Rectal smooth muscle tissue (tissue), 1 donor: ENCODE results near the gene GAL3ST3.
"Not testable (repeated sequence)": the region's sequence is repeated elsewhere in the genome, so short reads cannot be mapped to it uniquely, and the experiment has no call there.

Source experiments
- H3K27ac ChIP-seq: one replicate; pipeline ENCODE4 v1.7.0; 2013; ENCODE audit warnings: low read depth, low read length, inconsistent platforms
- H3K27me3 ChIP-seq: one replicate; pipeline ENCODE4 v1.7.0; 2013; ENCODE audit warnings: low read length; ENCODE audit not compliant: control insufficient read depth, insufficient read depth
- H3K36me3 ChIP-seq: one replicate; pipeline ENCODE4 v1.7.0; 2013; ENCODE audit warnings: low read length; ENCODE audit not compliant: control insufficient read depth, insufficient read depth
- H3K4me1 ChIP-seq: one replicate; pipeline ENCODE4 v1.7.0; 2013; ENCODE audit warnings: low read length; ENCODE audit not compliant: control insufficient read depth, insufficient read depth
- H3K4me3 ChIP-seq: one replicate; pipeline ENCODE4 v1.7.0; 2013; ENCODE audit warnings: low read length
- H3K9ac ChIP-seq: one replicate; pipeline ENCODE4 v1.7.0; 2013; ENCODE audit warnings: low read length

Gene GAL3ST3, protein sequence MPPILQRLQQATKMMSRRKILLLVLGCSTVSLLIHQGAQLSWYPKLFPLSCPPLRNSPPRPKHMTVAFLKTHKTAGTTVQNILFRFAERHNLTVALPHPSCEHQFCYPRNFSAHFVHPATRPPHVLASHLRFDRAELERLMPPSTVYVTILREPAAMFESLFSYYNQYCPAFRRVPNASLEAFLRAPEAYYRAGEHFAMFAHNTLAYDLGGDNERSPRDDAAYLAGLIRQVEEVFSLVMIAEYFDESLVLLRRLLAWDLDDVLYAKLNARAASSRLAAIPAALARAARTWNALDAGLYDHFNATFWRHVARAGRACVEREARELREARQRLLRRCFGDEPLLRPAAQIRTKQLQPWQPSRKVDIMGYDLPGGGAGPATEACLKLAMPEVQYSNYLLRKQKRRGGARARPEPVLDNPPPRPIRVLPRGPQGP

DNA sequence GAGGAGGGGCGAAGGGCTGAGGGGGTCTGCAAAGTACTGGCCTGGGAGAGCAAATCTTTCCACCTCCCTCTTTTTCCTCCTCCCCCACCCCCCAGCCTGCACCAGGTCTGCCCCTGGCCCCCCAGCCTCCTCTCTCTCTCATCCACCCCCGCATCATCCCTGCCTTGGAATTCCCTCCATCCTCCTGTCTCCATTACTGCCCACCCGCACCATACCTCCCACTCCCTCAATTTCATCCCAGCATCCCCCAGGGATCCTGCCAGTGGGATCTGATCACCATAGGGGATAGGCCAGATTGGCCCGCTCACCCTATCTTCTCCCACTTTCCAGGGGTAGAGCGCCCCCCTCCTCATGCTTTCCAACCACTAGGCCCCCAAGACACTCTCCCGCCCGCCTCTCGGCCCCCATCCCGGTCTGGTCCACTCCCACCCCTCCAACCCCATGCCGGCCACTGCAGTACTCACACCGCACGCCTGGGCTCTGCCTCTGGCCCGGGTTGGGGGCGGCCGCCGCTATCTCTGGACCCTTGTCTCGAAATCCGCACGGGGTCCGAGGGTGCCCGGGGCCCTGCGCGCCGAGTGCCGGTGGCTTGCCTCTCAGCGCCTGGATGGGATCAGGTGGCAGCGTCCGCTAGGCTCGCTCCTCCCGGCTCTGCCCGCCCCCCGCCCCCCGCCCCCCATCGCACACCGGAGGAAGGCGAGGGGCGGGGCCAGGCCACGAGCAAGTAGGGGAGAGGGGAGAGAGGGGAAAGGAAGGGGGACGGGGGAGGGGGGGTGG lies at the start of gene GAL3ST3:
Gene GAL3ST3, minus strand, starts transcription at position 615 of the 777 bp plus-strand sequence. CDS start 3,746 bp downstream, outside the sequence.
- Histone ChIP-seq H3K9ac (no peak within 1 kb of the TSS), H3K36me3 (no peaks in the 10 kb centered on the region), H3K27me3 (peaks cover 6% of the 10 kb centered on the region), H3K4me1 (peaks cover 13% of the 10 kb centered on the region), H3K4me3 (no peak within 1 kb of the TSS), H3K27ac (no peak within 1 kb of the TSS)

DNA sequence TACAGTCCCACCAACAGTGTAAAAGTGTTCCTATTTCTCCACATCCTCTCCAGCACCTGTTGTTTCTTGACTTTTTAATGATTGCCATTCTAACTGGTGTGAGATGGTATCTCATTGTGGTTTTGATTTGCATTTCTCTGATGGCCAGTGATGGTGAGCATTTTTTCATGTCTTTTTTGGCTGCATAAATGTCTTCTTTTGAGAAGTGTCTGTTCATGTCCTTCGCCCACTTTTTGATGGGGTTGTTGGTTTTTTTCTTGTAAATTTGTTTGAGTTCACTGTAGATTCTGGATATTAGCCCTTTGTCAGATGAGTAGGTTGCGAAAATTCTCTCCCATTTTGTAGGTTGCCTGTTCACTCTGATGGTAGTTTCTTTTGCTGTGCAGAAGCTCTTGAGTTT lies 43.2 kb upstream of the GAL3ST3 start:
- not testable (repeated sequence) for H3K36me3 ChIP-seq, H3K4me3 ChIP-seq, H3K4me1 ChIP-seq, H3K27me3 ChIP-seq, H3K9ac ChIP-seq, H3K27ac ChIP-seq

DNA sequence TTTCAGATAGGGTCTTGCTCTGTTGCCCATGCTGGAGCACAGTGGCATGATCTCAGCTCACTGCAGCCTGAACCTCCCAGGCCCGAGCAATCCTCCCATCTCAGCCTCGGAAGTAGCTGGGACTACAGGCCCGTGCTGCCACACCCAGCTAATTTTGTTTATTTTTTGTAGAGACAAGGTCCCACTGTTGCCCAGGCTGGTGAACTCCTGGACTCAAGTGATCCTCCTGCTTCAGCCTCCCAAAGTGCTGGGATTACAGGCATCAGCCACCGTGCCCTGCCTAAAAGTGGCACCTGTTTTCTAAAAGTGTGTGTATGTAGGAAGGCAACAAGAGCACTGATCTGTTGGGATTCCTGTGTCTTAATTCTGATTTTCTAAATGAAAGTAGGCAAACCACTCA lies 41.3 kb upstream of the GAL3ST3 start:
- Histone ChIP-seq H3K27ac (no peak overlapping the region), H3K4me3 (no peak overlapping the region), H3K27me3 (no peaks in the 10 kb centered on the region), H3K36me3 (no peaks in the 10 kb centered on the region), H3K9ac (no peak overlapping the region), H3K4me1 (no peaks in the 10 kb centered on the region)

DNA sequence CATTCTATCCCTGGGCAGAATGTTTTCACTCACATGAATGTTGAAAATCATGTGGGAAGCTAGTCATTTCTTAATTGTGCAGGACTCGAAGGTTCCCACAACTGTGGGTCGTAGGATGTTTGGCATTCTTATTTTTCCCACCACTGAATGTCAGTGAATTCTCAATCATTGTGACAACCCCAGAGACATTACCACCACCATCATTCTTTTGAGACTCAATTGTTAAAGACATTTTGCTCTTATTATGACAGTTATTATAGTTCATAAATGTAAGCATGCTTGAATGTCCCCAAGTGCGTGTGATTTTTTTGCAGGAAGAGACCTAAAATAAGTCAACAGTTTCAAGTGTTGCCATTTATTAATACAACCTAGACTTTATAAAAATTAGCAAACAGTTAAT lies 40.1 kb upstream of the GAL3ST3 start:
- Histone ChIP-seq H3K9ac (no peak overlapping the region), H3K27me3 (no peaks in the 10 kb centered on the region), H3K27ac (no peak overlapping the region), H3K4me3 (no peak overlapping the region), H3K36me3 (no peaks in the 10 kb centered on the region), H3K4me1 (no peaks in the 10 kb centered on the region)

DNA sequence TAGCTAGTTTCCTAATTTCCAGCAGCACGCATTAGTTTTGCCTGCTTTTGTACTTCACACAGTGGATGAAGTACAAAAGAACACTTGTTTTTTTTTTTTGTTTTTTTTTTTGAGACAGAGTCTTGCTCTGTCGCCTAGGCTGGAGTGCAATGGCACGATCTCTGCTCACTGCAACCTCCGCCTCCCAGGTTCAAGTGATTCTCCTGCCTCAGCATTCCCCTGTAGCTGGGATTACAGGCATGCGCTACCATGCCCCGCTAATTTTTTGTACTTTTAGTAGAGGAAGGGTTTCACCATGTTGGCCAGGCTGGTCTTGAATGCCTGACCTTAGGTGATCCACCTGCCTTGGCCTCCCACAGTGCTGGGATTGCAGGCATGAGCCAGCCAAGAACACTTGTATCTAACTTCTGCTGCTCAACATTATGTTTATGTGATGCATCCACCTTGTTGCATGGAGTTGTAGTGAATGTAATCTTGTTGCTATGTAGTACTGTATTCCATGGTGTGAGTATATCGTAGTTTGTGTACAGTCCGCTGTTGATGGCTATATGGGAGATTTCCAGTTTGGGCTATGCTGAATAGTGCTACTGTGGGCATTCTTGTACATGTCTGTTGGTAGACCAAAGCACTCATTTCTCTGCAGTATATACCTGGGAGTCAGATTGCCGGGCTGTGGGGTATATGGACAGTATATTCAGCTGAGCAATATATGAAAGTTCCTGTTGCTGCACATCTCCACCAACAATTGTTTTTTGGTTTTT lies 38.4 kb upstream of the GAL3ST3 start:
- Histone ChIP-seq H3K4me3 (no peak overlapping the region), H3K27me3 (no peaks in the 10 kb centered on the region), H3K36me3 (no peaks in the 10 kb centered on the region), H3K9ac (no peak overlapping the region), H3K27ac (no peak overlapping the region), H3K4me1 (no peaks in the 10 kb centered on the region)

GRCh38 chr11:66084821-66085475 lies 36.0 kb upstream of the GAL3ST3 start:
- H3K4me1 ChIP-seq, result peaks cover 9% of the 10 kb centered on the region
- no peaks in the 10 kb centered on the region for H3K36me3 ChIP-seq
- H3K4me3 ChIP-seq, result no peak overlapping the region
- H3K27ac ChIP-seq, result no peak overlapping the region
- no peak overlapping the region for H3K9ac ChIP-seq
- H3K27me3 ChIP-seq, result no peaks in the 10 kb centered on the region

GRCh38 chr11:66083767-66084166 lies 34.8 kb upstream of the GAL3ST3 start:
- Histone ChIP-seq H3K27me3 (no peaks in the 10 kb centered on the region), H3K4me1 (peaks cover 9% of the 10 kb centered on the region), H3K36me3 (no peaks in the 10 kb centered on the region), H3K27ac (no peak overlapping the region), H3K4me3 (no peak overlapping the region), H3K9ac (no peak overlapping the region)

- Histone ChIP-seq H3K4me3 (no peak overlapping the region), H3K27me3 (no peaks in the 10 kb centered on the region), H3K9ac (no peak overlapping the region), H3K27ac (no peak overlapping the region), H3K36me3 (no peaks in the 10 kb centered on the region), H3K4me1 (peaks cover 9% of the 10 kb centered on the region)
These were observed 34.2 kb upstream of the GAL3ST3 start for GRCh38 chr11:66082946-66083698.

DNA sequence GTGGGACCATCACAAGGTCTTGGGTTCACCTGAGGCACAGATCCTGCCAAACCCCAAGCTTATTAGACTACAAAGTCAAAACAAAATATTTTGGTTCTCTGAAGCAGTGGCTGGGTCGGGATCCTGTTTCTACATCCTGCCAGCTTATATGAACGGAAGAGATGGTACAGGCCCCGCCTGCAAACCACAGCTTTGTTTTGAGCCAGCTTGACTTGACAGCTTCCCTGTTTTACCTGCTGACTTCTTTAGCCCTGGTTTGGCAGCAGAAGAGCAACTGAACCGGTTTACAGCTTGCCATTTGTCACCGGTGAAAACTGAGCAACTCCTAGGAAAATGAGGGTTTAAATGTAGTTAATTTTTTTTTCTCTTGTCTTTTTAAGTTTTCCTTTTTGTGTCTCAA lies 32.5 kb upstream of the GAL3ST3 start:
- peaks cover 9% of the 10 kb centered on the region for H3K4me1 ChIP-seq
- H3K27me3 ChIP-seq, result no peaks in the 10 kb centered on the region
- no peaks in the 10 kb centered on the region for H3K36me3 ChIP-seq
- no peak overlapping the region for H3K9ac ChIP-seq
- H3K4me3 ChIP-seq, result no peak overlapping the region
- peak overlapping the region; percentile 10 for H3K27ac ChIP-seq

- Histone ChIP-seq H3K27me3 (no peaks in the 10 kb centered on the region), H3K4me3 (no peak overlapping the region), H3K36me3 (no peaks in the 10 kb centered on the region), H3K4me1 (peaks cover 9% of the 10 kb centered on the region), H3K9ac (no peak overlapping the region), H3K27ac (peak overlapping the region; percentile 14)
These were observed 31.3 kb upstream of the GAL3ST3 start for GRCh38 chr11:66080055-66080817.

GRCh38 chr11:66078949-66079348 lies 30.0 kb upstream of the GAL3ST3 start:
- not testable (repeated sequence) for H3K36me3 ChIP-seq, H3K4me3 ChIP-seq, H3K27me3 ChIP-seq, H3K9ac ChIP-seq, H3K27ac ChIP-seq, H3K4me1 ChIP-seq
